Measurements from ENCODE around the gene MMS19. TPM values are rescaled to one million over a fixed set of nuclear protein-coding genes. Genes with fewer than 3 reads are reported as not detected.

Gene MMS19
- total RNA-seq, 4 donors from 2014 or later, result 64.7 to 85.7 (median 75.2) TPM

- WGBS, 2 donors, result 90 to 95% methylated on average over 1 of the region's 1 CpG
- H3K36me3 ChIP-seq, result peaks cover 21 to 24% of the 10 kb centered on the region in 2 donors
- H3K4me3 ChIP-seq (replicated peaks in 1 of 3), result no peak overlapping the region
- TF ChIP-seq CTCF (IDR thresholded peaks at IDR 0.05) (no peak), POLR2A (IDR thresholded peaks at IDR 0.05) (no peak)
- H3K27ac ChIP-seq, result no peak overlapping the region
- H3K27me3 ChIP-seq, result no peaks in the 10 kb centered on the region
- H3K9me3 ChIP-seq, result no peaks in the 10 kb centered on the region
- H3K4me1 ChIP-seq, result peaks cover 6 to 13% of the 10 kb centered on the region in 2 donors
- intact Hi-C loops (cut with DNase I), result no loop called here
- DNase-seq, result no peak
These were observed 55.9 kb downstream of the MMS19 start for GRCh38 chr10:97442277-97442676.

GRCh38 chr10:97435211-97435610 lies 63.0 kb downstream of the MMS19 start:
- Histone ChIP-seq H3K36me3 (peaks cover 53 to 56% of the 10 kb centered on the region in 2 donors), H3K4me1 (no peaks in the 10 kb centered on the region), H3K27ac (no peak overlapping the region), H3K27me3 (no peaks in the 10 kb centered on the region), H3K4me3 (replicated peaks in 1 of 3) (no peak overlapping the region), H3K9me3 (no peaks in the 10 kb centered on the region)
- intact Hi-C loops (cut with DNase I), result no loop called here
- 95% methylated on average over 6 of the region's 6 CpGs for WGBS, 2 donors
- no peak for DNase-seq
- TF ChIP-seq POLR2A (IDR thresholded peaks at IDR 0.05), result no peak
- no peak for TF ChIP-seq CTCF (IDR thresholded peaks at IDR 0.05)

GRCh38 chr10:97434557-97434956 lies 63.7 kb downstream of the MMS19 start:
- Histone ChIP-seq H3K27me3 (no peaks in the 10 kb centered on the region), H3K9me3 (no peaks in the 10 kb centered on the region), H3K27ac (no peak overlapping the region), H3K4me1 (no peaks in the 10 kb centered on the region), H3K36me3 (peaks cover 52 to 56% of the 10 kb centered on the region in 2 donors), H3K4me3 (replicated peaks in 1 of 3) (no peak overlapping the region)
- intact Hi-C loops (cut with DNase I), result no loop called here
- no peak for DNase-seq
- no peak for TF ChIP-seq CTCF (IDR thresholded peaks at IDR 0.05)
- TF ChIP-seq POLR2A (IDR thresholded peaks at IDR 0.05), result no peak
- WGBS, 2 donors, result 95 to 100% methylated on average over 1 of the region's 1 CpG

- H3K36me3 ChIP-seq, result peaks cover 47 to 56% of the 10 kb centered on the region in 2 donors
These were observed 64.2 kb downstream of the MMS19 start for GRCh38 chr10:97434055-97434454.

GRCh38 chr10:97428572-97428981 lies 69.6 kb downstream of the MMS19 start:
- no peaks in the 10 kb centered on the region for H3K27me3 ChIP-seq
- no peak for DNase-seq
- 62 to 77% methylated on average over 4 of the region's 4 CpGs for WGBS, 2 donors
- peaks cover 11 to 17% of the 10 kb centered on the region in 2 donors for H3K4me1 ChIP-seq
- no peaks in the 10 kb centered on the region for H3K9me3 ChIP-seq
- no peak overlapping the region for H3K4me3 ChIP-seq (replicated peaks in 1 of 3)
- TF ChIP-seq POLR2A (IDR thresholded peaks at IDR 0.05) (no peak), CTCF (IDR thresholded peaks at IDR 0.05) (no peak)
- peaks cover 18 to 19% of the 10 kb centered on the region in 2 donors for H3K36me3 ChIP-seq
- intact Hi-C loops (cut with DNase I), result no loop called here
- H3K27ac ChIP-seq, result no peak overlapping the region

More at GRCh38 chr10:97434055-97434454, 64.2 kb downstream of the MMS19 start:
- TF ChIP-seq CTCF (IDR thresholded peaks at IDR 0.05) (no peak), POLR2A (IDR thresholded peaks at IDR 0.05) (no peak)
- intact Hi-C loops (cut with DNase I), result no loop called here
- Histone ChIP-seq H3K27ac (no peak overlapping the region), H3K27me3 (no peaks in the 10 kb centered on the region), H3K9me3 (no peaks in the 10 kb centered on the region), H3K4me3 (replicated peaks in 1 of 3) (no peak overlapping the region), H3K4me1 (no peaks in the 10 kb centered on the region)
- no peak for DNase-seq

Data from thyroid gland (tissue), 4 donors.